Peyer's patch (tissue), 4 donors: ENCODE data around the gene ZNF136.

ENCODE experiments used
- POLR2A ChIP-seq, 2 donors: fragments of 450-650 bp; IDR thresholded peaks; one replicate each; pipeline ENCODE4 v1.5.1; 2017; ENCODE audit warnings: antibody characterized with exemption in 2 of 2, mild to moderate bottlenecking in 2 of 2, moderate library complexity in 2 of 2
- TF ChIP-seq, protein P1 (sequence below), 6 experiments: fragments of 450-650 bp in 4 of 6; fragments of 200-600 bp in 2 of 6; sonication (generic) in 1 of 6; IDR thresholded peaks; one replicate each; pipeline ENCODE4 v1.5.1; 2017 to 2019; ENCODE audit warnings: antibody characterized with exemption in 6 of 6, mild to moderate bottlenecking in 3 of 6, moderate library complexity in 1 of 6

DNA sequence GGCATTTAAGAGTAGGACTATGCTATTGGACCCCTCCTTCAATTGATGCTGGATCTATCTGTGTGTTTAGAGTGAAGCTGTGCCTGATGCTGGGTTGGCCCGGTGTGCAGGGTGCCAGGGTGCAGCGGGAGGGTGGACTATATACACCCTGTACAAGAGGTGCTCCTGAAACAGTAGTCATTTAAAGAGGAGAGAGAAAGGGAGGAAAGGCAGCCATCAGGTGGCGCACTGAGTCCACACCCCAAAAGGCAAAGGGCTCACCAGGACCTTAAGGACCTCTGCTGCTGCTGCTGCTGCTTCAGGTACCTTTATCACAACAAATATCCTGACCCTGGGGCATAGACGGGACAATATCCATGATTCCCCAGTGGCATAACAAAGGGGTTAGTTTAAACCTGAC, 39.4 kb downstream of the ZNF136 start:
- no peak for TF ChIP-seq POLR2A (IDR thresholded peaks at IDR 0.05)
- TF ChIP-seq, protein P1, sequence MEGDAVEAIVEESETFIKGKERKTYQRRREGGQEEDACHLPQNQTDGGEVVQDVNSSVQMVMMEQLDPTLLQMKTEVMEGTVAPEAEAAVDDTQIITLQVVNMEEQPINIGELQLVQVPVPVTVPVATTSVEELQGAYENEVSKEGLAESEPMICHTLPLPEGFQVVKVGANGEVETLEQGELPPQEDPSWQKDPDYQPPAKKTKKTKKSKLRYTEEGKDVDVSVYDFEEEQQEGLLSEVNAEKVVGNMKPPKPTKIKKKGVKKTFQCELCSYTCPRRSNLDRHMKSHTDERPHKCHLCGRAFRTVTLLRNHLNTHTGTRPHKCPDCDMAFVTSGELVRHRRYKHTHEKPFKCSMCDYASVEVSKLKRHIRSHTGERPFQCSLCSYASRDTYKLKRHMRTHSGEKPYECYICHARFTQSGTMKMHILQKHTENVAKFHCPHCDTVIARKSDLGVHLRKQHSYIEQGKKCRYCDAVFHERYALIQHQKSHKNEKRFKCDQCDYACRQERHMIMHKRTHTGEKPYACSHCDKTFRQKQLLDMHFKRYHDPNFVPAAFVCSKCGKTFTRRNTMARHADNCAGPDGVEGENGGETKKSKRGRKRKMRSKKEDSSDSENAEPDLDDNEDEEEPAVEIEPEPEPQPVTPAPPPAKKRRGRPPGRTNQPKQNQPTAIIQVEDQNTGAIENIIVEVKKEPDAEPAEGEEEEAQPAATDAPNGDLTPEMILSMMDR (IDR thresholded peaks at IDR 0.05): peak in 3 of 6 experiments; percentile 36 to 50 (median 50)
